Stimulated activated CD4-positive, alpha-beta T cell treated with anti-CD3 and anti-CD28 coated beads, Interleukin-2, amount 100 ng/mL, for 4 hours (primary cell): ENCODE results near the gene ZNF479.
"Not testable (repeated sequence)": the region's sequence is repeated elsewhere in the genome, so short reads cannot be mapped to it uniquely, and the experiment has no call there.

ENCODE experiments used
- DNase-seq: peaks from one replicate; pipeline ENCODE4 v3.0.0-alpha.2; 2020; ENCODE audit warnings: low read depth

The ZNF479 gene

GRCh38 chr7:57132336-57132735, at the start of gene ZNF479:
TSS of gene ZNF479 (minus strand) at chr7:57132436. CDS start at chr7:57132324, 112 bp downstream.
- not testable (repeated sequence) for DNase-seq

DNA sequence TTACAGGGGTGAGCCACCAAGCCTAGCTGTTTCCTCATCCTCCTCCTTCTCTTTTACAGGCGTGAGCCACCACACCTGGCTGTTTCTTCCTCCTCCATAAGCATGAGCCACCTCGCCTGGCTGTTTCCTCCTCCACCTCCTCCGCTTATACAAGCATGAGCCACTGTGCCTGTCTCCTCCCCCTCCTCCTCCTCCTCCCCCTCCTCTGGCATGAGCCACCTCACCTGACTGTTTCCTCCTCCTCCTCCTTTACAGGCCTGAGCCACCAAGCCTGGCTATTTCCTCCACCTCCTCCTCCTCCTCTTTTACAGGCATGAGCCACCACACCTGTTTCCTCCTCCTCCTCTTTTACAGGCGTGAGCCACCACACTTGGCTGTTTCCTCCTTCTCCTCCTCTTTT, 49.8 kb upstream of the ZNF479 start:
- no peak for DNase-seq

GRCh38 chr7:57181281-57181680, 49.0 kb upstream of the ZNF479 start:
- no peak for DNase-seq

DNA sequence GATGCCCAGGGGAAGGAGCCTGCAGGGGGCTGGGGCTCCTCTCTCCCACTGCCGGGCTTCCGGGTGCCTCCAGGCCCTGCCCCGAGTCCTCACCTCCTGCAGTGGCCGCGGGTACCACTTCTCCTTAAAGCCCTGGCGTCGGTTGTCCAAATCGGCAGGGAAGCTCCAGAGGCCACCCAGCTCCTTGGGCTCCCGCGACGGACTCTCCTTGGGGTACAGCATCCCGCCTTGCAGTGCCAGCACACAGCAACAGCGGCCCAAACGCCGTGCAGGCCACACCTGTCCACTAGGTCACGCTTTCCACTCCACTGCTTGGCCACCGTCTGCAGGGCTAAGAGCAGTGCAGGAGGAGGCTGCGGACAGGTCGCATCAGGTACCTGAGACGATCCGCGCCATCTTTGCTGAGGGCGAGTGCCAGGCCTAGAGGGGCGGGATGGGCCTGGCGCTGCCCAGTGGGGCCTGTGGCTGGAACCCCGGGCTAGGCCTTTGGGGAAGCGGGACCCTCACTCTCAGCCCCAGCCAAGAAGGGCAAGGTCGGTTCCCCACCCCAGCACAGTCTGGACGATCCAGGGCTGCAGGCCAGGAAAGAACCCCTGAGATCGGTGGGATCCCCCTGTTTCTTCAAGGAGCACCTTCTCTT, 47.7 kb upstream of the ZNF479 start:
- DNase-seq = no peak

DNA sequence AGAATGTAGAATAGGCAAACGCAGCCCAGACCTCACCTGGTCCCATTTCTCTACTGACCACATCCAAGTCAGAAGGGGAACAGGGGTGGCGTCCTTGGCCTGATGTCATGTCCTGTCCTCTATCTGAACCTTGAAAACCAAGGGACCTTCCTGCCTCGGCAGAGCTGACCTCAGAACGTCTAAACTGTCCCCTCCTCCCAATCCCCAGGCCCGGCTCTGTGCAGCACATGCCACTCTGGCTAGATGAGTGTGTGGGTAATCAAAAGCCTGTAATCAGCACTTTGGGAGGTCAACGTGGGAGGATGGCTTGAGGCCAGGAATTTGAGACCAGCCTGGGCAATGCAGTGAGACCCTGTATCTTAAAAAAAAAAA, 46.5 kb upstream of the ZNF479 start:
- DNase-seq = no peak

GRCh38 chr7:57177856-57178767, 45.9 kb upstream of the ZNF479 start:
- DNase-seq = no peak

DNA sequence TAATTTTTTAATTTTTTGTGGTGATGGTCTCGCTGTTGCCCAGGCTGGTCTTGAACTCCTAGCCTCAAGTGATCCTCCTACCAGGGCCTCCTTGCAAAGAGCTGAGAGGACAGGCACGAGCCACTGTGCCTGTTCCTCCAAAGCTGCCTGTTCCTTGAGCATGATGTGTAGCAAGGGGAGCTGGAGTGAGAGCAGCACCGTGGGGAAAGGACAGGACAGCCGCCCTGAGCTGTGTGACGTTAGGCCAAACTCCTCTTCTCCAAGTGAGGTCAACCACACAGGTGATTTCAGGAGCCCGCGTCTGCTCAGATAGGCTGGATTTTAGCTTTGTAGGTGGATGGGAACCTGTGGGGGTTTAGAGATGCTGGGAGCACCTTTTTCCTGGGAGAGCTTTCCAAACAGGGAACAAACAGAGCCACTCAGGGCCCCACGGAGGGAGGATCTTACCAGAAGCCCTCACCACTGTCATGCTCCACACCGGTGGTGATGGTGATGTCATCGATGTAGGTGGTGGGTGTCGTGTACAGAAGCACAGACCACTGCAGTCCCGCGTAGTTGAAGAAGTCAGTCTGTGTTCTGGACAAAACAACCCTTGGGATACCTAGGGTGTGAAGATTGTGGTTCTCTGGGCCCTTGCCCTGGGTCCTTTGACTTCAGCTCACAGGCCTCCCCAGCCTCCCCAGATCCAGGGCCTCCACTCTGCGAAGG, 44.8 kb upstream of the ZNF479 start:
- no peak for DNase-seq

- DNase-seq = no peak
Observed at GRCh38 chr7:57165285-57165899, 33.2 kb upstream of the ZNF479 start.

- DNase-seq = not testable (repeated sequence)
Observed at GRCh38 chr7:57120123-57120784, 12.0 kb downstream of the ZNF479 start.
